Skeletal muscle cell (primary cell): Measurements from ENCODE around the gene DBH.

ENCODE experiments used
- DNase-seq: peaks from one replicate; pipeline ENCODE4 v3.0.0-alpha.2; 2010; ENCODE audit warnings: low read depth
- H3K4me3 ChIP-seq: 2 replicates; pipeline ENCODE4 v1.5.1; 2011; ENCODE audit warnings: low read depth, mild to moderate bottlenecking, control low read depth, low read length, moderate library complexity

The DBH gene

GRCh38 chr9:133690081-133690561 lies 54.0 kb downstream of the DBH start:
- no peak for DNase-seq
- no peak overlapping the region for H3K4me3 ChIP-seq

DNA sequence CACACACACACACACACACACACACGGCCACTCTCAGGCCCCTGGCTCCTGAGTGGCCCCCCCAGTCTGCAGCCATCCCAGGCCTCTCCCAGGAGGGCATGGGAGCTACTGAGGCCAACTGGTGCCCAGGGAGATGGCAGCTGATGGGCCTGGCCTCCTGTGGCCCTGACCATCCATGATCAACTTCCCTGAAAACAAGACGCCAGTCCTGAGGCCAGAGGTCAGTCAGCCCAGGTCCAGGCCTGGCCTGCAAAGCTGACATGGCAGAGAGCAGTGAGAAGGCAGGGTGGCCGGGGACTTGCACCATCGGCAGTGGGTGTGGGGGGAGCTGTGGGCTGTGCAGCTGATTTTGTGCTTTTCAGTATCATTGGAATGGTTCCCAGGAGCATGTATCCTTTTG lies 55.0 kb downstream of the DBH start:
- no peak overlapping the region for H3K4me3 ChIP-seq
- no peak for DNase-seq

- H3K4me3 ChIP-seq: no peak overlapping the region
- DNase-seq: no peak
These were observed 55.6 kb downstream of the DBH start for GRCh38 chr9:133691626-133692363.

- no peak overlapping the region for H3K4me3 ChIP-seq
- DNase-seq: no peak
These were observed 56.3 kb downstream of the DBH start for GRCh38 chr9:133692364-133692985.

- no peak for DNase-seq
- no peak overlapping the region for H3K4me3 ChIP-seq
These were observed 57.0 kb downstream of the DBH start for GRCh38 chr9:133693116-133693515.

DNA sequence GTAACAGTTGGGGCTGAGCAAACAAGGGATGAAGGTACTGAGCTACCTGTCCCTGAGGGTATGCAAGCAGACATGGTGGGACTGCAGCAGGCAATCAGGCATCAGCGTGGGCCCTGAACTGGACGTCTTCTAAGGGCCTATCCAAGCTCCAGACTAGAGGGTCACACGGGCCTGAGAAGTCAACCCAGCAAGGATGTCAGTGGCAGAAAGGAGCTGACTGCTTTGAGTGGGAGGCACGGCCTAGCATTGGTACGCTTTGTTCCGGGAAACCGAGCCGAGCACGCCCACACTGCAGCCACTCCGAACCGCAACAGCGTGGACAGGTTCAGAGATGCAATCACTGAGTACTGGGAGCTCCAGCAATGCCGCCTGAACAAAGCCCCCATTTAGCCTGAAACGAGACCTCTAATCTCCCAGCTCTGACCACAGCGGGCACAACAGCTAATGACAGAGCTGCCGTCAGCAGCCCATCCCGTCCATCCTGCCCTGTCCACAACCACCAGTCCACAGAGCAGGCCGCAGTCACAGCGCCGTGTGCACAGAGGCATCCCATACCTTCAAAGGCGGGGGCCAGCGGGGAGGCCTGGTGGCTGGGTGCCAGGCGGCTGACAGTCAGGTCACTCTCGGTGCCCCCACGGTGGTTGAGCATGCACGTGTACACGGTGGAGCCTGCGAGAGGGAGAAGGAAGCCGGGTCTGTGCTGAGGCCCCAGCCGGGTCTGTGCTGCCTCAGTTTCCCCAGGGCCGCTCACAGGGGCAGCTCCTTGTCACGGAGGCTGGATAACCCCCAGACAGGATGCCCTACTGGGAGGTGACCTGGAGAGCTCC lies 57.8 kb downstream of the DBH start:
- no peak for DNase-seq
- no peak overlapping the region for H3K4me3 ChIP-seq

GRCh38 chr9:133694686-133695085 lies 58.5 kb downstream of the DBH start:
- no peak for DNase-seq
- no peak overlapping the region for H3K4me3 ChIP-seq

DNA sequence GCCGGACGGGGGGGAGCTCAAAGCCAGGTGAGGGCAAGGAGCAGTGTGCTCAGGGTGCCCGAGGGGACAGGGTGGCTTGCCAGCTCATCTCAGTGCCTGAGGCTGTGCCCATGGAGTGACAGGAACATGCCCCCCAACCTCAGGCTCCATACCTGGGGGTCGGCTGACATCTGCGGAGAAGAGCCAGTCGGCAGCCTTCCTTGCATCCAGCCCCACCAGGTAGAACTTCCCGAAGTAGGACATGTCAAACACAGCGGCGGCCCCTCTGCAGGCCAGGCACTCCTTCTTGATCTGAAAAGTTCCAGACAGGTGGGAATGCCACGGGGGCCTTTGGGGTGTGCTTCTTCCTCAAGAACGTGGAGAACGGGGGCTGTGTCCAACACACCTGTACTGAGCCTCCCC lies 59.9 kb downstream of the DBH start:
- H3K4me3 ChIP-seq: no peak overlapping the region
- DNase-seq: no peak

- no peak overlapping the region for H3K4me3 ChIP-seq
- DNase-seq: no peak
These were observed 63.4 kb downstream of the DBH start for GRCh38 chr9:133699546-133699945.

GRCh38 chr9:133700819-133701320 lies 64.7 kb downstream of the DBH start:
- no peak overlapping the region for H3K4me3 ChIP-seq
- DNase-seq: no peak

DNA sequence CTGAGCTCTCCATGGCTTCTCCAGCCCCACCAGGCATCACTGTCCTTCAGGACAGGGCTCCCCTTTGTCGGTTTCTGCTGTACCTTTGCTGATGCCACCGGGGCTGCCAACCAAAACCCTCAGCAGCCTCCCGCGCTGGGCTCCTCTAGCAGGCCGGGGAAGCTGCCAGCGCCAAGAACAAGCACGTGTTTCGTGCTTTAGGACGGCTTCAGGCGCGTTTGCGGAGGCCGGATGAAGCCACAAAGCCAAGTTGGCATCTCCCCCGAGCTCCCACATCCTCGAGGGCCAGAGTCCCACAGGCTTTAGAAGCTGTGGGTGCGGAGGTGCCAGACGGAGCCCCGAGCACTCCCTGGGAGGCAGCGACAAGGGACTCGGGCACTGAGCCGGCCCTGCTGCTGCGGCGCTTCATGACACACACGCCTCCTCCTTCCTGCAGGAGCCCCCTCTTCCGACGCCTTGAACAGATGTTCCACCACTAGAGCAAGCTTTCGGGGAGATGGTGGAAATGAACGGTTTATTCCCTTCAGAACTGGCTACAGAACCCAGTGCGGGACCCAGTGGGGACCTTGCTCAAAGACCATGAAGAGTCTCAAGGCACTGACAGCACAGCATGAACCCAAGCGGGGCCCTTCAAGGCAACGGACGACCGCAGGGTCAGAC lies 65.3 kb downstream of the DBH start:
- no peak for DNase-seq
- no peak overlapping the region for H3K4me3 ChIP-seq

DNA sequence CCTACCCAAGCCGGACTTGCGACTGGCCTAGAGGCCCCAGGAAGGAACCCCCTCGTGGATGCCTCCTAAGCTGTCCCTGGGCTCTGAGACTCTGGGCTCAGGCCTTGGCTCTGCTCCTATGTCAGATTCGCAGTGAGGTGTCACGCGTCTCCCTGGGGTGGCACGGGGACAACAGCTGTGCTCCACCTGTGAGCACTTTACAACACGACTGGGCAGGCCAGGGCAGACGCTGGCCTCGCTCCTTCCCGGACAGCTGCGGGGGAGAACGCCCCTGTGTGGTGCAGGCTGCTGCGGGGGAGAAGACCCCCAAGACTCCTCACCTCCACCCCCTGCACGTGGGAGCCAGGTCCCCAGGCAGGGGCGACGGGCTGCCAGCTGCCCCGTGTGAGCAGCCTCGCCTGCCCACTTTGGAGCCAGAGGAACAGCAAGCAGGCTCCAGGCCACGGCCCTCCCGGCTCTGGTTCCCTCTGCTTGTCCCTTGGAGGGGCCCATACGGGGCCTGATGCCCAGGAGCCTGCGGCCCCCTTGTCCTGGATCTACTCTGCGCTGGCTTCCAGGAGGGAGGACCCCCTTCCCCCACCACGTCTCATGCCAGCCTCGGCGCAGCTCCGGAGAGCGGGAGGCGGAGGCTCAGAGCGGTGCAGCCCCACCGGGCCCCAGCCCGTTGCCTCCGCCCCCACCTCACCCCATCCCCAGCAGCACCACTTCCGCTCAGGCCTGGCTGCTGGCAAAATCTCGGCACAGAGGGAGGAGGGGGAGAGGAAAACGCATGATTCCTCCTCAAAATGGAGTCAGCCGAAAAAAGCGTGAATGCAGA lies 66.0 kb downstream of the DBH start:
- DNase-seq: no peak
- H3K4me3 ChIP-seq: peak overlapping the region; percentile 13

DNA sequence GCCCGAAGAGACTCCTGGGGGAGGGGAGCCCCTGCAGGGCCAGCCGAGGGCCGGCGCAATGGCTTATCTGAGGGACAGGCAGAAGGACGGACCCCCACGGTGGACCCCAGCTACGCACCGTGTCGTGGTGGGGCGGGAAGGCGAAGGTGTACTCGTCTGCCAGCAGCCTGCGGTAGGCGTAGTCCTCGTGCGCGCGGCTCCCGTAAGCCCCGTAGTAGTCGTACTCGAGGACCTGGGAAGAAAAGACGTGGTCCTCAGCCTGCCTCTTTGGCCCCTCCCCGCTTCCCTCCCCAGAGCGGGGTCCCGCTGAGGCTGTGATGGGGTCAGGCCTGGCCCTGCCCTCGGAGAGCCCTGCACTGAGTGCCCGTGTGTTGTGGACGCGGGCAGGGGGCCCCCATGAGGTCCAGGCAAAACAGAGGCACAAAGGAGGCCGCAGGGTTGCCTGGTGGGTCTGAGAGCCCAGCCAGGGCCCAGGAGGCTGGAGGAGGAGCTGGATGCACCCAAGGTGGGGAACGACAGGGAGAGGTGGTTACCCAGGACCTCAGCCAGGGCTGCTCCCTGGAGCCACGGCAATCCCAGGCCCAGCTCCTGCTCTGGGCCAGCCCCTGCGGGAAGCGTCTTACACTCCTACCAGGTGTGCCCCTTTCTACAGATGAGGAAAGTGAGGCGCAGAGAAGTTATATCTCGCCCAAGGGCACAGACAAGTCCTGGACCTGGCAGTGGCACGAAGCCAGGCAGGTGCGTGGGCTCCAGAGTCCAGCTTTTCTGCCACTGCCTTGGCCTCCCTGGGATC lies 66.8 kb downstream of the DBH start:
- no peak for DNase-seq
- peak overlapping the region; percentile 13 for H3K4me3 ChIP-seq

DNA sequence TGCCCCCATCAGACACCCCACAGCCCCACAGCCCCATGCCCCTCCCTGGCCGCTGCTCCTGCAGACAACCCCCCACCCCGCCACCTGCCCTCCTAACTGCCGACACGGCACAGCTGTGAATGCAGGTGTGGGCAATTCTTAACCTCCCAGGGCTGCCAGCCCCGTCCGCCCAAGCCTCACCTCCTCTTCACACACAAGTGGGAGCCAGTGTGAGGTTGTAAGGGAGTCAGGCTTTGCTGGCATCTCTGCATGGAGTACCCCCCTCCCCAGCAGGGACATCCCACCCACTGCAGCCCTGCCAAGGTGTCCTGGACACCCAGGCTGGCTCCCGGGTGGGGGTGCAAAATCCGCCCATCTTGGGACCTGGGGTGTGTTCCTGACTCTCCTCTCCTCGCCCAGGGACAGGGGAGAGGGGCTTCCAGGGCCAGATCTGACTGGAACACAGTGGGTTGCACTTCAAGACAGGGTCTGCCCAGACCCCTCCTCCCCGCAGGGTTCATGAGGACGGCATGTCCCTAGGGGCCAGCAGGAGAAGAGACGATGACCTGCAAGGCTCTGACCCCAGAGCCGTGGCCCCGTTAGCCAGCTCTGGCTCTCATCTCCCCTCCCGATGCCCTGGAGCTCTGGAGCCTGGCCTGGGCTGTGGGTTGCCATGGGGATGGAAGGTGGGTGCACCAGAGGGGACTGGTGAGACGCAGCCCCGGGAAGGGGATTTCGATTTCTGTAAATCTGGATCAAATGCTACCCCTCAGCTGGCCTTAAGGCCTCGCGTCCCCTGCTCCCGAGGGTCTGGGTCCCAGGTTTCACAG lies 67.6 kb downstream of the DBH start:
- no peak overlapping the region for H3K4me3 ChIP-seq
- no peak for DNase-seq

DNA sequence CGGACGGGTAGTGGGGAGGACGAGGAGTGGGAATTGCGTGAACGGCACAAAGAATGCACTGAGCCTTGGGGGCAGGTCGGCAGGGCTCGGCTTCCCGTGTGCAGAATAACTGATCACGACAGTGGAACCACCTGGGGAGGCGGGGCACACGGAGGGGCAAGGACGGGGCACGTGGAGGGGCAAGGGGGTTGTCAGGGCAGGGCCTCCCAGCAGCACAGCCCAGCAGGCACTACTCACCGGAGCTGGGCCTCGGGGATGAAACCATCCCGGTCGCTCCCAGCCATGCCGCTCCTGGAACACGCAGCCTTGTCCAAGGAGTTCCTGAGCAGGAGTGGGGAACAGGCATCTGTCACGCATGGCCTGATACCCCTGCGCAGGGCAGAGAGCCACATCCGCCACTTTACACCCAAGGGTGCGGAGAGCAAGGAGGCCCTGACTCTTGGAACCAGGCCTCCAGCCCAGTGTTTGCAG lies 68.6 kb downstream of the DBH start:
- no peak for DNase-seq
- H3K4me3 ChIP-seq: no peak overlapping the region

DNA sequence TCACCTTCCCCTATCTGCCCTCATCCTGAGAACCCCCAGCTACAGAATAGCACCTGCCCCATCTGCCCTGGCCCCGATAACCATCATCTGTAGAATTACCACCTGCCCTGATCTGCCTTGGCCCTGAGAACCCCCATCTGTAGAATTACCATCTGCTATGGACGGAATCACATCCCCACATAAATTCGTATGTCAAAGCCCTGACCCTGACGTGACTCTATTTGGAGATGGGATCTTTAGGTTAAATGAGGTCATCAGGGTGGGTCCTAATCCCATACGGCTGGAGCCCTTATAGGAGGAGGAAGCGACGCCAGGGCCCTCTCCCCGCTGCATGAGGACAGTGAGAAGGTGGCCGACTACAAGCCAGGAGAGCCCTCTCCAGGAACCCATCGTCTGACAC lies 69.4 kb downstream of the DBH start:
- no peak for DNase-seq
- no peak overlapping the region for H3K4me3 ChIP-seq

- no peak for DNase-seq
These were observed 70.3 kb downstream of the DBH start for GRCh38 chr9:133706307-133707050.

More at GRCh38 chr9:133706307-133707050, 70.3 kb downstream of the DBH start:
- H3K4me3 ChIP-seq: no peak overlapping the region
